ENCODE data around the gene HORMAD2. TPM values are rescaled to one million over a fixed set of nuclear protein-coding genes. Genes with fewer than 3 reads are reported as not detected.
"Not testable (repeated sequence)": the region's sequence is repeated elsewhere in the genome, so short reads cannot be mapped to it uniquely, and the experiment has no call there.

HORMAD2 gene
- total RNA-seq, 1 donor from 2014 or later: not detected

DNA sequence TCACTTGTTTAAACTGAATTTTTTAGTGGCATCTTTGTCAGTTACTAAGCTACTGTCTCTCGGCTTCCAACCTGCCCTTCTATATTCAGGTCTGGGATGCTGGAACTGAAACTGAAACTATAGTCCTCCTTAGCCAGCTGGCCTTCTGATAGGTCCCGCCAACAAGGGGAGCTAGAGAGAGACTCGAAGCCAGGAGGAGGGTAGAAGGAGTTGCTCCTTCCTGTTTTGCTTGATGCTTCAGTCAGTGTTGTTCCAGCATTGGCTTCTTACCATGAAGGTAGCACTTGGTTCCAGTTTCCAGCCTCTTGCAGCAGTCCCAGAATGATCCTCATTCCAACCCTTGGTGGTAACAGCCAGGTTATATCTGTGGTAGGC is 32.9 kb upstream of the HORMAD2 start:
- Histone ChIP-seq H3K27me3 (ENCODE audit: control insufficient read depth, insufficient read depth, low read length) (no peaks in the 10 kb centered on the region), H3K4me3 (ENCODE audit: low read depth, low read length) (no peak overlapping the region), H3K36me3 (ENCODE audit: control insufficient read depth, insufficient read depth, low read length) (no peaks in the 10 kb centered on the region)
- TF ChIP-seq, protein P1, sequence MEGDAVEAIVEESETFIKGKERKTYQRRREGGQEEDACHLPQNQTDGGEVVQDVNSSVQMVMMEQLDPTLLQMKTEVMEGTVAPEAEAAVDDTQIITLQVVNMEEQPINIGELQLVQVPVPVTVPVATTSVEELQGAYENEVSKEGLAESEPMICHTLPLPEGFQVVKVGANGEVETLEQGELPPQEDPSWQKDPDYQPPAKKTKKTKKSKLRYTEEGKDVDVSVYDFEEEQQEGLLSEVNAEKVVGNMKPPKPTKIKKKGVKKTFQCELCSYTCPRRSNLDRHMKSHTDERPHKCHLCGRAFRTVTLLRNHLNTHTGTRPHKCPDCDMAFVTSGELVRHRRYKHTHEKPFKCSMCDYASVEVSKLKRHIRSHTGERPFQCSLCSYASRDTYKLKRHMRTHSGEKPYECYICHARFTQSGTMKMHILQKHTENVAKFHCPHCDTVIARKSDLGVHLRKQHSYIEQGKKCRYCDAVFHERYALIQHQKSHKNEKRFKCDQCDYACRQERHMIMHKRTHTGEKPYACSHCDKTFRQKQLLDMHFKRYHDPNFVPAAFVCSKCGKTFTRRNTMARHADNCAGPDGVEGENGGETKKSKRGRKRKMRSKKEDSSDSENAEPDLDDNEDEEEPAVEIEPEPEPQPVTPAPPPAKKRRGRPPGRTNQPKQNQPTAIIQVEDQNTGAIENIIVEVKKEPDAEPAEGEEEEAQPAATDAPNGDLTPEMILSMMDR (IDR thresholded peaks at IDR 0.05; ENCODE audit: insufficient read depth, low read length, poor library complexity, severe bottlenecking): no peak
- DNase-seq (ENCODE audit: low read depth): no peak

DNA sequence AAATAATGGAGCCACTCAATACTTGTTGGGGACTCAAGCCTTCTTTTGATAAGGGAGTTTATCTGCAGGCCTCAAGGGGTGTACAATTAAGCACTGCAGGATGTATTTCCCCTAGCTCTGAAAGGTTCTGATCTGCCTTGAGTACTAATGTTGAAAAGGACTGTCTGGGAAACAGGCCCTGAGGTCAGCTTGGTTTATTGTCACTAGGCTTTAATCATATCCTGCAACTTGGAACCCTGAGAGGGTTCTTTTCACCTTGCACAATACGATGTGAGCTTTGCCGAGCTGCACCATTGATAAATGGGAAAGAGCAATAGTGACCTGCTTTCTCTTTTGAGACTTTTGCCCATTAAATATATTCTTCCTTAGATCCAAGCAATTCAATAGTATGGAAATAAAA is 31.6 kb upstream of the HORMAD2 start:
- Histone ChIP-seq H3K27me3 (ENCODE audit: control insufficient read depth, insufficient read depth, low read length) (no peaks in the 10 kb centered on the region), H3K36me3 (ENCODE audit: control insufficient read depth, insufficient read depth, low read length) (no peaks in the 10 kb centered on the region), H3K4me3 (ENCODE audit: low read depth, low read length) (no peak overlapping the region)
- TF ChIP-seq, protein P1 (IDR thresholded peaks at IDR 0.05; ENCODE audit: insufficient read depth, low read length, poor library complexity, severe bottlenecking): no peak
- no peak for DNase-seq (ENCODE audit: low read depth)

GRCh38 chr22:30054067-30054763 is 26.0 kb upstream of the HORMAD2 start:
- TF ChIP-seq, protein P1 (IDR thresholded peaks at IDR 0.05; ENCODE audit: insufficient read depth, low read length, poor library complexity, severe bottlenecking): no peak
- Histone ChIP-seq H3K27me3 (ENCODE audit: control insufficient read depth, insufficient read depth, low read length) (no peaks in the 10 kb centered on the region), H3K36me3 (ENCODE audit: control insufficient read depth, insufficient read depth, low read length) (no peaks in the 10 kb centered on the region)

GRCh38 chr22:30054764-30055069 is 25.5 kb upstream of the HORMAD2 start:
- Histone ChIP-seq H3K27me3 (ENCODE audit: control insufficient read depth, insufficient read depth, low read length) (no peaks in the 10 kb centered on the region), H3K4me3 (ENCODE audit: low read depth, low read length) (no peak overlapping the region), H3K36me3 (ENCODE audit: control insufficient read depth, insufficient read depth, low read length) (no peaks in the 10 kb centered on the region)
- TF ChIP-seq, protein P1 (IDR thresholded peaks at IDR 0.05; ENCODE audit: insufficient read depth, low read length, poor library complexity, severe bottlenecking): no peak
- no peak for DNase-seq (ENCODE audit: low read depth)

More at GRCh38 chr22:30054067-30054763, 26.0 kb upstream of the HORMAD2 start:
- H3K4me3 ChIP-seq (ENCODE audit: low read depth, low read length): no peak overlapping the region
- DNase-seq (ENCODE audit: low read depth): no peak

GRCh38 chr22:30056015-30056414 is 24.2 kb upstream of the HORMAD2 start:
- TF ChIP-seq, protein P1 (IDR thresholded peaks at IDR 0.05; ENCODE audit: insufficient read depth, low read length, poor library complexity, severe bottlenecking): no peak
- Histone ChIP-seq H3K27me3 (ENCODE audit: control insufficient read depth, insufficient read depth, low read length) (no peaks in the 10 kb centered on the region), H3K4me3 (ENCODE audit: low read depth, low read length) (no peak overlapping the region), H3K36me3 (ENCODE audit: control insufficient read depth, insufficient read depth, low read length) (no peaks in the 10 kb centered on the region)
- DNase-seq (ENCODE audit: low read depth): no peak

DNA sequence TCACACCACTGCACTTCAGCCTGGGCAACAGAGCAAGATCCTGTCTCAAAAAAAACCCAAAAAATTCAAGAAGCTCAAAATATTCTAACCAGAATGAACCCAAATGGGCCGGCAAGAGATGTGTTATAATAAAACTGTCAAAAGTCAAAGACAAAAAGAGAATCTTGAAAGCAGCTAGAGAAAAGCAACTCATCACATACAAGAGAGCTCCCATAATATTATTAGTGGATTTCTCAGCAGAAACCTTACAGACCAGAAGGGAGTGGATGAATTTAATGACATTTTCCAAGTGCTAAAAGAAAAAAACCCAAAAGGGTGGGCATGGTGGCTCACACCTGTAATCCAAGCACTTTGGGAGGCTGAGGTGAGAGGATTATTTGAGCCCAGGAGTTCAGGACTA is 22.9 kb upstream of the HORMAD2 start:
- DNase-seq (ENCODE audit: low read depth): no peak
- Histone ChIP-seq H3K27me3 (ENCODE audit: control insufficient read depth, insufficient read depth, low read length) (no peaks in the 10 kb centered on the region), H3K36me3 (ENCODE audit: control insufficient read depth, insufficient read depth, low read length) (no peaks in the 10 kb centered on the region), H3K4me3 (ENCODE audit: low read depth, low read length) (no peak overlapping the region)
- TF ChIP-seq, protein P1 (IDR thresholded peaks at IDR 0.05; ENCODE audit: insufficient read depth, low read length, poor library complexity, severe bottlenecking): no peak

GRCh38 chr22:30059346-30060020 is 20.8 kb upstream of the HORMAD2 start:
- not testable (repeated sequence) for H3K36me3 ChIP-seq (ENCODE audit: control insufficient read depth, insufficient read depth, low read length); H3K4me3 ChIP-seq (ENCODE audit: low read depth, low read length); H3K27me3 ChIP-seq (ENCODE audit: control insufficient read depth, insufficient read depth, low read length); DNase-seq (ENCODE audit: low read depth)

GRCh38 chr22:30061094-30061493 is 19.2 kb upstream of the HORMAD2 start:
- H3K4me3 ChIP-seq (ENCODE audit: low read depth, low read length); DNase-seq (ENCODE audit: low read depth); H3K27me3 ChIP-seq (ENCODE audit: control insufficient read depth, insufficient read depth, low read length); H3K36me3 ChIP-seq (ENCODE audit: control insufficient read depth, insufficient read depth, low read length): not testable (repeated sequence)
